Measurements from ENCODE around the gene KIF16B. TPM values are rescaled to one million over a fixed set of nuclear protein-coding genes. Genes with fewer than 3 reads are reported as not detected.

Gene KIF16B
- total RNA-seq, 1 experiment from 2014 or later = 12.7 TPM

DNA sequence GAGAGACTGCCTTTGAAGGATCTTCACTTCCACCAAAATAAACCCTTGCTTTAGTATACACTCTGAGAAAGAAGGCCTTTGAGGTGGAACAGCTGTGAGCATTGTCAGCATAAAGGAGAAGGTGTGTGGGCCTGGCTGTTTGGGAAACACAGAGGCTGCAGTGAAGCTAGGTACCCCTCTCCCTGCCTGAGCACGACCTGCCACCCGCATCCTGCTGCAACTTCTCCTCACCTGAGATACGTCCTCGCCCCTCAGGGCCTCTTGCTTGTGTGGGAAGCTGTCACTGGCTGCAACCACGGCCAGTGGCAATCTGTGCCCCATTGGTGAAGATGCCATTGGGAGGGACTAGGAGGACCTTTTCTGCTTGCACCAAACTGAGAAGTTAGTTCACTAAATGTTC, 307.9 kb downstream of the KIF16B start:
- no peak overlapping the region for H2AFZ ChIP-seq (ENCODE audit: low read length)
- intact Hi-C loops (cut with micrococcal nuclease) = no loop called here
- no peaks in the 10 kb centered on the region for H3F3A ChIP-seq (ENCODE audit: low read length, unreplicated experiment)
- H3K27ac ChIP-seq (ENCODE audit: low read length) = no peak overlapping the region
- no peaks in the 10 kb centered on the region for H3K9me2 ChIP-seq (replicated peaks; ENCODE audit: low read length)
- BruUV-seq (replicated peaks) = no TSS peak
- H3K4me2 ChIP-seq (ENCODE audit: low read length) = no peak overlapping the region
- DNase-seq (no peak), ATAC-seq (no peak)
- H3K36me3 ChIP-seq (ENCODE audit: low read depth, low read length) = peaks cover 5% of the 10 kb centered on the region; the same call in 1 of the 2 replicates
- POLR2A ChIA-PET (ENCODE audit: unreplicated experiment) = no interaction called here
- no peak for TF ChIP-seq EZH2phosphoT487 (IDR thresholded peaks at IDR 0.05; ENCODE audit: borderline replicate concordance, low read length)
- no peak for TF ChIP-seq EZH2 (IDR thresholded peaks at IDR 0.05; ENCODE audit: low read length, unreplicated experiment)
- TF ChIP-seq, protein P1, sequence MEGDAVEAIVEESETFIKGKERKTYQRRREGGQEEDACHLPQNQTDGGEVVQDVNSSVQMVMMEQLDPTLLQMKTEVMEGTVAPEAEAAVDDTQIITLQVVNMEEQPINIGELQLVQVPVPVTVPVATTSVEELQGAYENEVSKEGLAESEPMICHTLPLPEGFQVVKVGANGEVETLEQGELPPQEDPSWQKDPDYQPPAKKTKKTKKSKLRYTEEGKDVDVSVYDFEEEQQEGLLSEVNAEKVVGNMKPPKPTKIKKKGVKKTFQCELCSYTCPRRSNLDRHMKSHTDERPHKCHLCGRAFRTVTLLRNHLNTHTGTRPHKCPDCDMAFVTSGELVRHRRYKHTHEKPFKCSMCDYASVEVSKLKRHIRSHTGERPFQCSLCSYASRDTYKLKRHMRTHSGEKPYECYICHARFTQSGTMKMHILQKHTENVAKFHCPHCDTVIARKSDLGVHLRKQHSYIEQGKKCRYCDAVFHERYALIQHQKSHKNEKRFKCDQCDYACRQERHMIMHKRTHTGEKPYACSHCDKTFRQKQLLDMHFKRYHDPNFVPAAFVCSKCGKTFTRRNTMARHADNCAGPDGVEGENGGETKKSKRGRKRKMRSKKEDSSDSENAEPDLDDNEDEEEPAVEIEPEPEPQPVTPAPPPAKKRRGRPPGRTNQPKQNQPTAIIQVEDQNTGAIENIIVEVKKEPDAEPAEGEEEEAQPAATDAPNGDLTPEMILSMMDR (conservative IDR thresholded peaks at IDR 0.05; ENCODE audit: low read depth, low read length) = no peak
- CTCF ChIA-PET = no interaction called here
- peaks cover 13% of the 10 kb centered on the region for H3K9me3 ChIP-seq (ENCODE audit: low read length)
- no peak overlapping the region for H3K9ac ChIP-seq (ENCODE audit: low read length)
- no peaks in the 10 kb centered on the region for H3K27me3 ChIP-seq (ENCODE audit: low read length)
- H4K20me1 ChIP-seq (ENCODE audit: low read length) = no peaks in the 10 kb centered on the region
- no peak overlapping the region for H3K4me3 ChIP-seq (ENCODE audit: low read length)
- H3K79me2 ChIP-seq (ENCODE audit: low read length) = no peaks in the 10 kb centered on the region
- peaks cover 13% of the 10 kb centered on the region for H3K4me1 ChIP-seq (ENCODE audit: insufficient read depth, low read length)

DNA sequence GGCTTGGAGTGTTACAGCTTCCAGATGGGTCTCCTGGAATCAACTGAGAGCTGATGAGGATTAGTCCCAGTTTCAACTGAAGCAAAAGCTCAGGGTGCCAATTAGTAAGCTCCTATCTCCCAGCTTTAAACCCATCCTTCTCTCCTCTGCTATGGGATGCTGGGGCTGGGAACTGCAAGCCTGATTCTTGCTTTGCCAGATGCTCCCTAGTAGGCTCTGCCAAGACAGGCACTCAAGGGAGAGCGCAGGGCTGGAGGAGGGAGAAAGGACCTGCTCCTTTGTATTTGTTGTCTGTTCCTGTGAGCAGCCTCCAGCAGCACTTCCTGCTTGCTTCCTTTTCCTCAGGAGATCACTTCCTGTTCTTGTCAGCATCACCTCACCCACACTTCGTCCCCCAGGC, 309.7 kb downstream of the KIF16B start:
- DNase-seq (no peak), ATAC-seq (no peak)
- TF ChIP-seq, protein P1 (conservative IDR thresholded peaks at IDR 0.05; ENCODE audit: low read depth, low read length) = no peak
- TF ChIP-seq EZH2phosphoT487 (IDR thresholded peaks at IDR 0.05; ENCODE audit: borderline replicate concordance, low read length) = no peak
- TF ChIP-seq EZH2 (IDR thresholded peaks at IDR 0.05; ENCODE audit: low read length, unreplicated experiment) = no peak
- H3K27ac ChIP-seq (ENCODE audit: low read length) = no peak overlapping the region
- H3K4me3 ChIP-seq (ENCODE audit: low read length) = no peak overlapping the region
- H3K4me2 ChIP-seq (ENCODE audit: low read length) = no peak overlapping the region
- intact Hi-C loops (cut with micrococcal nuclease) = no loop called here
- BruUV-seq (replicated peaks) = no TSS peak
- no peaks in the 10 kb centered on the region for H3F3A ChIP-seq (ENCODE audit: low read length, unreplicated experiment)
- H3K9ac ChIP-seq (ENCODE audit: low read length) = no peak overlapping the region
- no peaks in the 10 kb centered on the region for H3K27me3 ChIP-seq (ENCODE audit: low read length)
- H4K20me1 ChIP-seq (ENCODE audit: low read length) = no peaks in the 10 kb centered on the region
- peaks cover 13% of the 10 kb centered on the region for H3K9me3 ChIP-seq (ENCODE audit: low read length)
- peaks cover 5% of the 10 kb centered on the region; the same call in 1 of the 2 replicates for H3K36me3 ChIP-seq (ENCODE audit: low read depth, low read length)
- no peaks in the 10 kb centered on the region for H3K9me2 ChIP-seq (replicated peaks; ENCODE audit: low read length)
- H3K4me1 ChIP-seq (ENCODE audit: insufficient read depth, low read length) = peaks cover 13% of the 10 kb centered on the region
- H3K79me2 ChIP-seq (ENCODE audit: low read length) = no peaks in the 10 kb centered on the region
- POLR2A ChIA-PET (ENCODE audit: unreplicated experiment) = interaction anchor here (0.6 kb wide), 1 partner anchor 132 kb away, joined by 4 read pairs; no protein-coding TSS in a partner anchor
- CTCF ChIA-PET = no interaction called here
- H2AFZ ChIP-seq (ENCODE audit: low read length) = no peak overlapping the region

DNA sequence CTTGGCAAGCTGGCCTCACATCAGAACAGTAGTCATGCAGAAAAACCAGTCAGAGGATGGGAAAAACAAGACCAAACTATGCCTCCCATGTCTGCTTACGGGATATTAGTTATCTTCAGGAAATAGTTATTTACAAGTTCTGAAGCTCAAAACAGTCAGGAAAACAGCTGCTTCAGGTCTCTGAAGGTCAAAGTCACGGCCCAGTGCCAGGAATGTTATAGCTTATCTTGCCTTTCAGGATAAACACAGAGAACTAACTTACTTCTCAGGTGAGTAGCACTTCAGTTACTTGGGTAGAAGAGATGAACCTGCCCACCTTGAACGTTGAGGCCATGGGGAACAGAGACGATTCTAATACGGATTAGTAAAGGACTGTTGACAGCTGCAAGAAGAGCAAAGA, 310.7 kb downstream of the KIF16B start:
- no TSS peak for BruUV-seq (replicated peaks)
- Histone ChIP-seq H3K9me3 (ENCODE audit: low read length) (peaks cover 13% of the 10 kb centered on the region), H3K9ac (ENCODE audit: low read length) (no peak overlapping the region), H3K9me2 (replicated peaks; ENCODE audit: low read length) (no peaks in the 10 kb centered on the region), H3K4me2 (ENCODE audit: low read length) (no peak overlapping the region), H2AFZ (ENCODE audit: low read length) (no peak overlapping the region), H3K4me1 (ENCODE audit: insufficient read depth, low read length) (peaks cover 13% of the 10 kb centered on the region), H3K27ac (ENCODE audit: low read length) (no peak overlapping the region), H3F3A (ENCODE audit: low read length, unreplicated experiment) (no peaks in the 10 kb centered on the region), H3K4me3 (ENCODE audit: low read length) (no peak overlapping the region), H4K20me1 (ENCODE audit: low read length) (no peaks in the 10 kb centered on the region), H3K79me2 (ENCODE audit: low read length) (no peaks in the 10 kb centered on the region), H3K36me3 (ENCODE audit: low read depth, low read length) (peaks cover 5% of the 10 kb centered on the region; the same call in 1 of the 2 replicates), H3K27me3 (ENCODE audit: low read length) (no peaks in the 10 kb centered on the region)
- intact Hi-C loops (cut with micrococcal nuclease) = no loop called here
- POLR2A ChIA-PET (ENCODE audit: unreplicated experiment) = no interaction called here
- no peak for ATAC-seq
- TF ChIP-seq, protein P1 (conservative IDR thresholded peaks at IDR 0.05; ENCODE audit: low read depth, low read length) = no peak
- no peak for TF ChIP-seq EZH2 (IDR thresholded peaks at IDR 0.05; ENCODE audit: low read length, unreplicated experiment)
- no peak for TF ChIP-seq EZH2phosphoT487 (IDR thresholded peaks at IDR 0.05; ENCODE audit: borderline replicate concordance, low read length)
- DNase-seq = no peak
- CTCF ChIA-PET = no interaction called here

Data from PC-3 (cell line).